DND-41 (cell line): ENCODE data around the gene ANKLE2.
A peak's percentile ranks its signal among the peaks of the same experiment; 100 is the strongest.
"Not testable (repeated sequence)": the region's sequence is repeated elsewhere in the genome, so short reads cannot be mapped to it uniquely, and the experiment has no call there.

Source experiments
- ATAC-seq: fragments of 200-7000 bp; cut with Tn5 transposase; 3 replicates; pipeline ENCODE4 v1.9.1; 2021; ENCODE audit warnings: low read depth; ENCODE audit not compliant: insufficient read depth
- DNase-seq: peaks from one replicate; pipeline ENCODE4 v3.0.0-alpha.2; 2020
- H2AFZ ChIP-seq: 2 replicates; pipeline ENCODE4 v1.6.0; 2012; ENCODE audit warnings: low read depth, low read length
- H3K27ac ChIP-seq: 2 replicates; pipeline ENCODE4 v1.5.1; 2012; ENCODE audit warnings: low read length, inconsistent platforms
- H3K27me3 ChIP-seq: fragments of 200-600 bp; sonication (generic); 2 replicates; pipeline ENCODE4 v1.6.0; 2012; ENCODE audit warnings: low read length, mild to moderate bottlenecking, inconsistent platforms; ENCODE audit not compliant: insufficient read depth, poor library complexity
- H3K36me3 ChIP-seq: 2 replicates; pipeline ENCODE4 v1.5.1; 2012; ENCODE audit warnings: low read length, inconsistent platforms; ENCODE audit not compliant: insufficient read depth
- H3K4me1 ChIP-seq: 2 replicates; pipeline ENCODE4 v1.5.1; 2012; ENCODE audit warnings: mild to moderate bottlenecking, low read length; ENCODE audit not compliant: insufficient read depth
- H3K4me2 ChIP-seq: 2 replicates; pipeline ENCODE4 v1.6.0; 2012; ENCODE audit warnings: mild to moderate bottlenecking, moderate library complexity, low read length, inconsistent platforms; ENCODE audit not compliant: insufficient read depth
- H3K4me3 ChIP-seq, 2 experiments: fragments of 200-600 bp in 1 of 2; shearing (Covaris generic) in 1 of 2; 2 replicates each; pipeline ENCODE4 v1.5.1; 2012 to 2016; ENCODE audit warnings: inconsistent platforms in 2 of 2, low read length in 2 of 2, mild to moderate bottlenecking in 2 of 2, low read depth in 1 of 2, moderate library complexity in 1 of 2
- H3K79me2 ChIP-seq: 2 replicates; pipeline ENCODE4 v1.6.0; 2012; ENCODE audit warnings: low read length, inconsistent platforms; ENCODE audit not compliant: insufficient read depth
- H3K9ac ChIP-seq: 2 replicates; pipeline ENCODE4 v1.6.0; 2012; ENCODE audit warnings: low read depth, mild to moderate bottlenecking, inconsistent platforms, low read length, moderate library complexity
- H3K9me3 ChIP-seq: 2 replicates; pipeline ENCODE4 v1.5.1; 2012; ENCODE audit warnings: low read length, moderate library complexity, mild to moderate bottlenecking, inconsistent platforms; ENCODE audit not compliant: insufficient read depth, severe bottlenecking
- H4K20me1 ChIP-seq: 2 replicates; pipeline ENCODE4 v1.6.0; 2012; ENCODE audit warnings: low read length; ENCODE audit not compliant: insufficient read depth
- EZH2 ChIP-seq: IDR thresholded peaks from 3 replicates; pipeline ENCODE4 v1.6.1; 2012; ENCODE audit warnings: borderline replicate concordance, low read depth, mild to moderate bottlenecking, moderate library complexity, low read length, inconsistent platforms; ENCODE audit not compliant: severe bottlenecking
- TF ChIP-seq, protein P1 (sequence below): IDR thresholded peaks from 2 replicates; pipeline ENCODE4 v1.5.1; 2012; ENCODE audit warnings: borderline replicate concordance, low read length, moderate library complexity, mild to moderate bottlenecking; ENCODE audit not compliant: poor library complexity, severe bottlenecking; ENCODE audit errors: extremely low read depth

The ANKLE2 gene

DNA sequence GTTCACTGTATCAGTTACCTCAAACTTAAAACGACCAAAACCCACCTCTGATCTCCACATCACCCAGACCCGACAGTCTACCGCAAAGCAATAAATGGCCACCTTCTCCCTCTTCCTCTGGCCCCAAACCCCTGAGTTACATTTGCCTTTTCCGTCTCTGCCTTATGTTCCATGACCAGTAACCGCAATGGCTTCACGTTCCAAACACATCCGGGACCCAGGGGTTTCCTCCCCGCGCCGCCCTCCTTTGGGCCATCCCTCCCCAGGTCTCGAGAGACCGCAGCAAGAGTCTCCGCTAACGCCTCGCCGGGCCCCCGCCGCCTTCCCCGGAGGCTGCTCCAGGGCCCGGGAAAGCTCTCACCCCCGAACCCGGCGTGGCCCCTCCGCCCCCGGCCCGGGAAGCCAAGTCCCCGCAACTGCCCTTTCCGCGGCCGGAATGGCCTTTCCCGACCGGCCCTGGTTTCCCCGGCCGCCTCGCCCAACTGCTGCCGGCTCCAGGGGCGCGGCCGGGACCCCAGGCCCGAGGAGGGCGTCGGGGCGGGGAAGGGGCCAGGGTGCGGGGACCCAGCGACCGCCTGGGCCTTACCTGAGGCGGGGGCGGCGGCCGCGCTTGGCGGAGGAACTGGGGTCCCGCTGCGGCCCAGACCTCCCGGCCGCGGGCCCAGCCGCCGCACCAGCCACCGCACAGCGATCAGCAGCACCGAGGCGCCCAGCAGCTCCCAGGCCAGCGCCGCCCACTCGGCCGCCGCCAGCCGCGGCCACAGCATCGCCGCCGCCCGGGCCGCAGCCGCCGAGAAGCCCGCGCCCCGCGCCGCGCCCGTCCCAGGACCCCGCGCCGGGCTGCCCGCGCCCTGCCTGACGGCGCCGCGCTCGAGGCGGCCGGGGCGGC lies at the start of gene ANKLE2:
Gene ANKLE2 (minus strand): TSS at position 801 of the 889 bp plus-strand sequence. CDS start 34 bp downstream, at position 767.
- no peaks in the 10 kb centered on the region for H3K27me3 ChIP-seq
- H3K9ac ChIP-seq = peak within 1 kb of the TSS; percentile 100
- H3K4me3 ChIP-seq = peak within 1 kb of the TSS; percentile 67 to 96
- H3K4me2 ChIP-seq = peak within 1 kb of the TSS; percentile 92
- peaks cover 38% of the 10 kb centered on the region for H3K36me3 ChIP-seq
- peak within 1 kb of the TSS; percentile 93 for H3K27ac ChIP-seq
- DNase-seq (peak; percentile 81), ATAC-seq (peak; percentile 66)
- no peak for TF ChIP-seq EZH2
- TF ChIP-seq, protein P1, sequence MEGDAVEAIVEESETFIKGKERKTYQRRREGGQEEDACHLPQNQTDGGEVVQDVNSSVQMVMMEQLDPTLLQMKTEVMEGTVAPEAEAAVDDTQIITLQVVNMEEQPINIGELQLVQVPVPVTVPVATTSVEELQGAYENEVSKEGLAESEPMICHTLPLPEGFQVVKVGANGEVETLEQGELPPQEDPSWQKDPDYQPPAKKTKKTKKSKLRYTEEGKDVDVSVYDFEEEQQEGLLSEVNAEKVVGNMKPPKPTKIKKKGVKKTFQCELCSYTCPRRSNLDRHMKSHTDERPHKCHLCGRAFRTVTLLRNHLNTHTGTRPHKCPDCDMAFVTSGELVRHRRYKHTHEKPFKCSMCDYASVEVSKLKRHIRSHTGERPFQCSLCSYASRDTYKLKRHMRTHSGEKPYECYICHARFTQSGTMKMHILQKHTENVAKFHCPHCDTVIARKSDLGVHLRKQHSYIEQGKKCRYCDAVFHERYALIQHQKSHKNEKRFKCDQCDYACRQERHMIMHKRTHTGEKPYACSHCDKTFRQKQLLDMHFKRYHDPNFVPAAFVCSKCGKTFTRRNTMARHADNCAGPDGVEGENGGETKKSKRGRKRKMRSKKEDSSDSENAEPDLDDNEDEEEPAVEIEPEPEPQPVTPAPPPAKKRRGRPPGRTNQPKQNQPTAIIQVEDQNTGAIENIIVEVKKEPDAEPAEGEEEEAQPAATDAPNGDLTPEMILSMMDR = no peak
- no peaks in the 10 kb centered on the region for H3K9me3 ChIP-seq
- peaks cover 41% of the 10 kb centered on the region for H4K20me1 ChIP-seq
- peaks cover 27% of the 10 kb centered on the region for H3K4me1 ChIP-seq
- peaks cover 64% of the 10 kb centered on the region for H3K79me2 ChIP-seq
- H2AFZ ChIP-seq = peak within 1 kb of the TSS; percentile 97

DNA sequence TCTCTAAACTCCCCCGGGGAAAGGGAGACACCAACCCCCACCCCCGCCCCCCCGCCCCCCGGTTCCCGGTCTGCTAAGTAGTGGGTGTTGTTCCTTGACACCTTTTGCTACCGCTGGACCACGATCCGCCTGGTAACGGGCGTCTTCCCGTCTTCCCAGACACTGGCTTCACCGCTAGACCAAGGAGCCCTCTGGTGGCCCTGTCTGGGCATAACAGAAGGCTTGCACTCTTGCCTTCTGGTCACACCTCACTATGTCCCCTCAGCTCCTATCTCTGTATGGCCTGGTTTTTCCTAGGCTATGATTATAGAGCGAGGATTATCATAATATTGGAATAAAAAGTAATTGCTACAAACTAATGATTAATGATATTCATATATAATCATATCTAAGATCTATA lies 47.8 kb upstream of the ANKLE2 start:
- Histone ChIP-seq H3K79me2 (peaks cover 12% of the 10 kb centered on the region; the same call in 1 of the 2 replicates), H3K36me3 (peaks cover 73% of the 10 kb centered on the region), H4K20me1 (peaks cover 14% of the 10 kb centered on the region)
- not testable (repeated sequence) for H3K27me3 ChIP-seq, H3K9ac ChIP-seq, H3K4me3 ChIP-seq, H3K4me2 ChIP-seq, ATAC-seq, H3K27ac ChIP-seq, H2AFZ ChIP-seq, H3K4me1 ChIP-seq, H3K9me3 ChIP-seq
- DNase-seq = peak; percentile 39
- TF ChIP-seq, protein P1 = peak; percentile 50

DNA sequence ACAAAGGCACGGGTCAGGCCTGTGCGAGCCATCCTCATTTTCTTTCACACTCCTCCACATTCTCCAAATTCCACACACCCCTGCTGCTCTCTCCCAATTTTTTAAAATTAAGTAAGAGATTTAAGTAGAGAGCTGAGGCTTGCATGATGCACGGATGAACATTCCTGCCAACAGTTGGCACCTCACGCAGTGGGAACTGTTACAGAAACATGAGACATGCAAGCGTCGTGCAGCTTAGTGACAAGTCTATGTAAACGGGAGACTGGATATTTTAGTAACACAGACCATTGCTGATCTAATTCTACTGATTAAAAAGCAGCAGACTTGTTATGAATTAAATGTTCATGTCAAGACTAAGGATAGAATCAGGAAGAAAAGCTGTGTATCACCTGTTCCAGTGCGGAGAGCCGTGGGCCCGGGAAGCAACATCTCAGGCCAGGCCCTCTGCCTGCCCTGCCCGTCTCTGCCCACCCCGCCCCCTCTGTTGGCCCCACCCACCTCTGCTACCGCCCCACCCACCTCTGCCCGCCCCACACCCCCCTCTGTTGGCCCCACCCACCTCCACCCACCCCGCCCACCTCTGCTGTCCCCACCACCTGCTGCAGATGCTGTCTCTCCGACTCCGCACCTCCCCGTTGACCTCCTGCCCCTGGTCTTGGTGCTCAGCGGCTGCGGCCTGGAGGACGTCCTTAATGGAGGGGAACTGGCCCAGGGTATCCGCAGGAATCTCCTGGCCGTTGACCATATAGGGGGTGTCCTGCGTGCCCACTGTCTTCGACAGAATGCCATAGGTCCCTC lies 45.9 kb upstream of the ANKLE2 start:
- Histone ChIP-seq H3K36me3 (peaks cover 74% of the 10 kb centered on the region), H3K27ac (no peak overlapping the region), H3K4me1 (no peaks in the 10 kb centered on the region), H3K9ac (no peak overlapping the region), H3K9me3 (no peaks in the 10 kb centered on the region), H2AFZ (no peak overlapping the region), H3K4me3 (no peak overlapping the region), H3K79me2 (peaks cover 12% of the 10 kb centered on the region; the same call in 1 of the 2 replicates), H3K4me2 (no peak overlapping the region), H4K20me1 (peaks cover 18% of the 10 kb centered on the region), H3K27me3 (no peaks in the 10 kb centered on the region)
- TF ChIP-seq, protein P1 = no peak
- TF ChIP-seq EZH2 = no peak
- ATAC-seq = no peak
- no peak for DNase-seq
